ENCODE results near the gene GABRD. TPM values are rescaled to one million over a fixed set of nuclear protein-coding genes. Genes with fewer than 3 reads are reported as not detected.

Gene GABRD
- total and polyA plus RNA-seq, 2 of the 13 experiments (the other 11 are each of a cell fraction or from before 2014, with no cell fraction given) = not detected

DNA sequence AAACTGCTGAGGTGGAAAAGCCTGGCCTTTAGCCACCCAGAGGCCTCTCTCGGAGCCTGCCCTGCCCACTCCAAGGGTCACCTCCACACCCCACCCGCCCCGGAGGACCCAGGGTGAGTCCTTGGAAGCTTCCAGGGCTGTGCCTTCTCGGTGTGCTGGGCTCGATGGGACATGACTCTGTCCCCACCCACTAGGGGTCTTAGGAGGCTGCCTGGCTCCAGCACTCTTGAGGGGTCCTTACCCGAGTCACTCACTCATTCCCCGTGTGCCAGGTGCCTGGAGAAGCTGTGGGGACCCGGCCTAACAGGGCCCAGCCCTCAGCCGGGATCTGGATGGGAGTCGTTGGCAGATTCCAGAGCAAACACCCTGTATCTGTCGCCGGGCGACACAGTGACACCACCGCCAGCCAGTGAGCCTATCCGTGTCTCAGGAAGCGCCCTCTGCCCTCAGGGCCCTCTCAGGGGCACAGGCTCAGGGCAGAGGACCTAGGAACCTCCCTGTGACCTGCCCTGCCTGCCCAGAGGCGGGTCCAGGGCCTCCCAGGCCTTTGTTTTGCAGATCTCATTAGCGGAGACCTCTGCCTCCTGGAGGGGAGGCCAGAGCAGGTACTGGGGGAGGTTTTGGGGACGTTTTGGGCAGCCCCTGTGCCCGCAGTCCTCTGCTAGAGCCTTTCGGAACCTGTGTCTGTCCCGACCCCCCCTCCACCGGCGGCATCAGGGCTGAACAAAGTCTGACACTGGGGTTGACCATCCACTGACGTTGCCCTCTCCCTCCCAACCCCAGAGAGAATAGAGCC, 28.0 kb downstream of the GABRD start (continued):
- TF ChIP-seq PHF5A (CRISPR knock-in tag; IDR thresholded peaks at IDR 0.05; ENCODE audit: low read depth, unreplicated experiment) (no peak), ZNF256 (CRISPR knock-in tag; conservative IDR thresholded peaks at IDR 0.05) (no peak), GLI4 (CRISPR knock-in tag; IDR thresholded peaks at IDR 0.05; ENCODE audit: borderline replicate concordance) (no peak), ZNF441 (CRISPR knock-in tag; IDR thresholded peaks at IDR 0.05; ENCODE audit: borderline replicate concordance) (no peak), ELF3 (CRISPR knock-in tag; IDR thresholded peaks at IDR 0.05) (no peak), ZNF549 (CRISPR knock-in tag; IDR thresholded peaks at IDR 0.05) (no peak), CC2D1A (CRISPR knock-in tag; IDR thresholded peaks at IDR 0.05) (no peak), ZNF747 (CRISPR knock-in tag; IDR thresholded peaks at IDR 0.05; ENCODE audit: borderline replicate concordance) (0 out of 2 replicates have a peak, but pooled peaks have one; percentile 74), GATA4 (IDR thresholded peaks at IDR 0.05; ENCODE audit: borderline replicate concordance, low read depth) (no peak), ZNF383 (CRISPR knock-in tag; IDR thresholded peaks at IDR 0.05; ENCODE audit: borderline replicate concordance) (no peak), ZNF263 (CRISPR knock-in tag; IDR thresholded peaks at IDR 0.05) (no peak)
- TF ChIP-seq, protein P1, sequence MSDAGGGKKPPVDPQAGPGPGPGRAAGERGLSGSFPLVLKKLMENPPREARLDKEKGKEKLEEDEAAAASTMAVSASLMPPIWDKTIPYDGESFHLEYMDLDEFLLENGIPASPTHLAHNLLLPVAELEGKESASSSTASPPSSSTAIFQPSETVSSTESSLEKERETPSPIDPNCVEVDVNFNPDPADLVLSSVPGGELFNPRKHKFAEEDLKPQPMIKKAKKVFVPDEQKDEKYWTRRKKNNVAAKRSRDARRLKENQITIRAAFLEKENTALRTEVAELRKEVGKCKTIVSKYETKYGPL (CRISPR knock-in tag; IDR thresholded peaks at IDR 0.05) = no peak
- TF ChIP-seq, protein P2, sequence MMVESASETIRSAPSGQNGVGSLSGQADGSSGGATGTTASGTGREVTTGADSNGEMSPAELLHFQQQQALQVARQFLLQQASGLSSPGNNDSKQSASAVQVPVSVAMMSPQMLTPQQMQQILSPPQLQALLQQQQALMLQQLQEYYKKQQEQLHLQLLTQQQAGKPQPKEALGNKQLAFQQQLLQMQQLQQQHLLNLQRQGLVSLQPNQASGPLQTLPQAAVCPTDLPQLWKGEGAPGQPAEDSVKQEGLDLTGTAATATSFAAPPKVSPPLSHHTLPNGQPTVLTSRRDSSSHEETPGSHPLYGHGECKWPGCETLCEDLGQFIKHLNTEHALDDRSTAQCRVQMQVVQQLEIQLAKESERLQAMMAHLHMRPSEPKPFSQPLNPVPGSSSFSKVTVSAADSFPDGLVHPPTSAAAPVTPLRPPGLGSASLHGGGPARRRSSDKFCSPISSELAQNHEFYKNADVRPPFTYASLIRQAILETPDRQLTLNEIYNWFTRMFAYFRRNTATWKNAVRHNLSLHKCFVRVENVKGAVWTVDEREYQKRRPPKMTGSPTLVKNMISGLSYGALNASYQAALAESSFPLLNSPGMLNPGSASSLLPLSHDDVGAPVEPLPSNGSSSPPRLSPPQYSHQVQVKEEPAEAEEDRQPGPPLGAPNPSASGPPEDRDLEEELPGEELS (CRISPR knock-in tag; IDR thresholded peaks at IDR 0.05) = peak; percentile 43; the same call in 1 of the 2 replicates
- TF ChIP-seq, protein P3, sequence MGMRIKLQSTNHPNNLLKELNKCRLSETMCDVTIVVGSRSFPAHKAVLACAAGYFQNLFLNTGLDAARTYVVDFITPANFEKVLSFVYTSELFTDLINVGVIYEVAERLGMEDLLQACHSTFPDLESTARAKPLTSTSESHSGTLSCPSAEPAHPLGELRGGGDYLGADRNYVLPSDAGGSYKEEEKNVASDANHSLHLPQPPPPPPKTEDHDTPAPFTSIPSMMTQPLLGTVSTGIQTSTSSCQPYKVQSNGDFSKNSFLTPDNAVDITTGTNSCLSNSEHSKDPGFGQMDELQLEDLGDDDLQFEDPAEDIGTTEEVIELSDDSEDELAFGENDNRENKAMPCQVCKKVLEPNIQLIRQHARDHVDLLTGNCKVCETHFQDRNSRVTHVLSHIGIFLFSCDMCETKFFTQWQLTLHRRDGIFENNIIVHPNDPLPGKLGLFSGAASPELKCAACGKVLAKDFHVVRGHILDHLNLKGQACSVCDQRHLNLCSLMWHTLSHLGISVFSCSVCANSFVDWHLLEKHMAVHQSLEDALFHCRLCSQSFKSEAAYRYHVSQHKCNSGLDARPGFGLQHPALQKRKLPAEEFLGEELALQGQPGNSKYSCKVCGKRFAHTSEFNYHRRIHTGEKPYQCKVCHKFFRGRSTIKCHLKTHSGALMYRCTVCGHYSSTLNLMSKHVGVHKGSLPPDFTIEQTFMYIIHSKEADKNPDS (CRISPR knock-in tag; IDR thresholded peaks at IDR 0.05) = no peak; the same call in 1 of the 2 replicates
- TF ChIP-seq, protein P4, sequence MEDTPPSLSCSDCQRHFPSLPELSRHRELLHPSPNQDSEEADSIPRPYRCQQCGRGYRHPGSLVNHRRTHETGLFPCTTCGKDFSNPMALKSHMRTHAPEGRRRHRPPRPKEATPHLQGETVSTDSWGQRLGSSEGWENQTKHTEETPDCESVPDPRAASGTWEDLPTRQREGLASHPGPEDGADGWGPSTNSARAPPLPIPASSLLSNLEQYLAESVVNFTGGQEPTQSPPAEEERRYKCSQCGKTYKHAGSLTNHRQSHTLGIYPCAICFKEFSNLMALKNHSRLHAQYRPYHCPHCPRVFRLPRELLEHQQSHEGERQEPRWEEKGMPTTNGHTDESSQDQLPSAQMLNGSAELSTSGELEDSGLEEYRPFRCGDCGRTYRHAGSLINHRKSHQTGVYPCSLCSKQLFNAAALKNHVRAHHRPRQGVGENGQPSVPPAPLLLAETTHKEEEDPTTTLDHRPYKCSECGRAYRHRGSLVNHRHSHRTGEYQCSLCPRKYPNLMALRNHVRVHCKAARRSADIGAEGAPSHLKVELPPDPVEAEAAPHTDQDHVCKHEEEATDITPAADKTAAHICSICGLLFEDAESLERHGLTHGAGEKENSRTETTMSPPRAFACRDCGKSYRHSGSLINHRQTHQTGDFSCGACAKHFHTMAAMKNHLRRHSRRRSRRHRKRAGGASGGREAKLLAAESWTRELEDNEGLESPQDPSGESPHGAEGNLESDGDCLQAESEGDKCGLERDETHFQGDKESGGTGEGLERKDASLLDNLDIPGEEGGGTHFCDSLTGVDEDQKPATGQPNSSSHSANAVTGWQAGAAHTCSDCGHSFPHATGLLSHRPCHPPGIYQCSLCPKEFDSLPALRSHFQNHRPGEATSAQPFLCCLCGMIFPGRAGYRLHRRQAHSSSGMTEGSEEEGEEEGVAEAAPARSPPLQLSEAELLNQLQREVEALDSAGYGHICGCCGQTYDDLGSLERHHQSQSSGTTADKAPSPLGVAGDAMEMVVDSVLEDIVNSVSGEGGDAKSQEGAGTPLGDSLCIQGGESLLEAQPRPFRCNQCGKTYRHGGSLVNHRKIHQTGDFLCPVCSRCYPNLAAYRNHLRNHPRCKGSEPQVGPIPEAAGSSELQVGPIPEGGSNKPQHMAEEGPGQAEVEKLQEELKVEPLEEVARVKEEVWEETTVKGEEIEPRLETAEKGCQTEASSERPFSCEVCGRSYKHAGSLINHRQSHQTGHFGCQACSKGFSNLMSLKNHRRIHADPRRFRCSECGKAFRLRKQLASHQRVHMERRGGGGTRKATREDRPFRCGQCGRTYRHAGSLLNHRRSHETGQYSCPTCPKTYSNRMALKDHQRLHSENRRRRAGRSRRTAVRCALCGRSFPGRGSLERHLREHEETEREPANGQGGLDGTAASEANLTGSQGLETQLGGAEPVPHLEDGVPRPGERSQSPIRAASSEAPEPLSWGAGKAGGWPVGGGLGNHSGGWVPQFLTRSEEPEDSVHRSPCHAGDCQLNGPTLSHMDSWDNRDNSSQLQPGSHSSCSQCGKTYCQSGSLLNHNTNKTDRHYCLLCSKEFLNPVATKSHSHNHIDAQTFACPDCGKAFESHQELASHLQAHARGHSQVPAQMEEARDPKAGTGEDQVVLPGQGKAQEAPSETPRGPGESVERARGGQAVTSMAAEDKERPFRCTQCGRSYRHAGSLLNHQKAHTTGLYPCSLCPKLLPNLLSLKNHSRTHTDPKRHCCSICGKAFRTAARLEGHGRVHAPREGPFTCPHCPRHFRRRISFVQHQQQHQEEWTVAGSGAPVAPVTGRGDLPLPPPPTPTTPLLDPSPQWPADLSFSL (CRISPR knock-in tag; IDR thresholded peaks at IDR 0.05) = no peak
- TF ChIP-seq, protein P5, sequence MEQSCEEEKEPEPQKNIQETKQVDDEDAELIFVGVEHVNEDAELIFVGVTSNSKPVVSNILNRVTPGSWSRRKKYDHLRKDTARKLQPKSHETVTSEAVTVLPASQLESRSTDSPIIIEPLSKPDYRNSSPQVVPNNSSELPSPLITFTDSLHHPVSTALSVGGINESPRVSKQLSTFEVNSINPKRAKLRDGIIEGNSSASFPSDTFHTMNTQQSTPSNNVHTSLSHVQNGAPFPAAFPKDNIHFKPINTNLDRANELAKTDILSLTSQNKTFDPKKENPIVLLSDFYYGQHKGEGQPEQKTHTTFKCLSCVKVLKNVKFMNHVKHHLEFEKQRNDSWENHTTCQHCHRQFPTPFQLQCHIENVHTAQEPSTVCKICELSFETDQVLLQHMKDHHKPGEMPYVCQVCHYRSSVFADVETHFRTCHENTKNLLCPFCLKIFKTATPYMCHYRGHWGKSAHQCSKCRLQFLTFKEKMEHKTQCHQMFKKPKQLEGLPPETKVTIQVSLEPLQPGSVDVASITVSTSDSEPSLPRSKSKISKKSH (CRISPR knock-in tag; IDR thresholded peaks at IDR 0.05; ENCODE audit: borderline replicate concordance) = no peak

All from HepG2 (cell line).